Measurements from ENCODE around the gene VGLL3. TPM values are rescaled to one million over a fixed set of nuclear protein-coding genes. Genes with fewer than 3 reads are reported as not detected.

VGLL3 gene
- total RNA-seq, 1 donor from 2014 or later: 177 TPM

- no peak for DNase-seq (ENCODE audit: low spot score)
- H3K27ac Mint-ChIP-seq (ENCODE audit: unreplicated experiment): peak overlapping the region; percentile 83
- H3K4me3 Mint-ChIP-seq (ENCODE audit: unreplicated experiment): no peak overlapping the region
- no peak for TF ChIP-seq CTCF (IDR thresholded peaks at IDR 0.05)
- no peaks in the 10 kb centered on the region for H3K27me3 Mint-ChIP-seq (ENCODE audit: low read depth)
- H3K9me3 Mint-ChIP-seq (ENCODE audit: low read depth): no peaks in the 10 kb centered on the region
- H3K36me3 Mint-ChIP-seq (ENCODE audit: low read depth): peaks cover 52% of the 10 kb centered on the region
- H3K4me1 Mint-ChIP-seq (ENCODE audit: low read depth): peaks cover 72% of the 10 kb centered on the region
Measured at GRCh38 chr3:86973440-86973839, 17.5 kb downstream of the VGLL3 start.

GRCh38 chr3:86969500-86970189 lies 21.3 kb downstream of the VGLL3 start:
- no peak overlapping the region for H3K4me3 Mint-ChIP-seq (ENCODE audit: unreplicated experiment)
- peak; percentile 81 for TF ChIP-seq CTCF (IDR thresholded peaks at IDR 0.05)
- H3K4me1 Mint-ChIP-seq (ENCODE audit: low read depth): peaks cover 81% of the 10 kb centered on the region
- no peaks in the 10 kb centered on the region for H3K27me3 Mint-ChIP-seq (ENCODE audit: low read depth)
- H3K27ac Mint-ChIP-seq (ENCODE audit: unreplicated experiment): no peak overlapping the region
- DNase-seq (ENCODE audit: low spot score): no peak
- no peaks in the 10 kb centered on the region for H3K9me3 Mint-ChIP-seq (ENCODE audit: low read depth)
- peaks cover 49% of the 10 kb centered on the region for H3K36me3 Mint-ChIP-seq (ENCODE audit: low read depth)

GRCh38 chr3:86968244-86968932 lies 22.6 kb downstream of the VGLL3 start:
- H3K27ac Mint-ChIP-seq (ENCODE audit: unreplicated experiment): peak overlapping the region; percentile 71
- H3K4me1 Mint-ChIP-seq (ENCODE audit: low read depth): peaks cover 79% of the 10 kb centered on the region

GRCh38 chr3:86967062-86967461 lies 23.9 kb downstream of the VGLL3 start:
- no peak overlapping the region for H3K4me3 Mint-ChIP-seq (ENCODE audit: unreplicated experiment)
- H3K27ac Mint-ChIP-seq (ENCODE audit: unreplicated experiment): peak overlapping the region; percentile 32
- peaks cover 79% of the 10 kb centered on the region for H3K4me1 Mint-ChIP-seq (ENCODE audit: low read depth)

More at GRCh38 chr3:86968244-86968932, 22.6 kb downstream of the VGLL3 start:
- H3K4me3 Mint-ChIP-seq (ENCODE audit: unreplicated experiment): no peak overlapping the region
- no peaks in the 10 kb centered on the region for H3K27me3 Mint-ChIP-seq (ENCODE audit: low read depth)
- peaks cover 2% of the 10 kb centered on the region for H3K9me3 Mint-ChIP-seq (ENCODE audit: low read depth)
- peaks cover 55% of the 10 kb centered on the region for H3K36me3 Mint-ChIP-seq (ENCODE audit: low read depth)
- DNase-seq (ENCODE audit: low spot score): peak; percentile 75
- TF ChIP-seq CTCF (IDR thresholded peaks at IDR 0.05): no peak

More at GRCh38 chr3:86967062-86967461, 23.9 kb downstream of the VGLL3 start:
- peaks cover 2% of the 10 kb centered on the region for H3K9me3 Mint-ChIP-seq (ENCODE audit: low read depth)
- no peak for TF ChIP-seq CTCF (IDR thresholded peaks at IDR 0.05)
- DNase-seq (ENCODE audit: low spot score): no peak
- no peaks in the 10 kb centered on the region for H3K27me3 Mint-ChIP-seq (ENCODE audit: low read depth)
- H3K36me3 Mint-ChIP-seq (ENCODE audit: low read depth): peaks cover 57% of the 10 kb centered on the region

Data from chondrocyte (in vitro differentiated cells).